CD4-positive, alpha-beta T cell (primary cell): Measurements from ENCODE around the gene CDH13. TPM values are rescaled to one million over a fixed set of nuclear protein-coding genes. Genes with fewer than 3 reads are reported as not detected.

Experiments
- ATAC-seq: fragments of 200-7000 bp; cut with Tn5 transposase; one replicate; pipeline ENCODE4 v1.10.0; 2022; ENCODE audit warnings: mild to moderate bottlenecking; ENCODE audit not compliant: poor library complexity
- CTCF ChIA-PET: fragments of 350-600 bp; sonication (Branson Sonifier 250); formaldehyde crosslinking; loops from one replicate; lab custom pipeline; 2021; ENCODE audit warnings: antibody characterized with exemption, inconsistent platforms; lab: Charles Lee
- POLR2A ChIA-PET: fragments of 350-600 bp; sonication (Branson Sonifier 250); formaldehyde crosslinking; loops from one replicate; lab custom pipeline; 2021; ENCODE audit warnings: antibody characterized with exemption, inconsistent platforms; lab: Charles Lee
- DNase-seq, 14 experiments: peaks; one replicate each; pipeline ENCODE4 v3.0.0-alpha.2; 2013 to 2020; ENCODE audit warnings: mixed read lengths in 2 of 14
- H3K27ac ChIP-seq, 2 donors: one replicate each; pipeline versions ENCODE4 v1.5.1 to v1.7.0; 2013; ENCODE audit warnings: low read length in 2 of 2, low read depth in 1 of 2, mild to moderate bottlenecking in 1 of 2
- H3K27me3 ChIP-seq, 2 experiments: 1 replicate in 1 of 2; 2 replicates in 1 of 2; pipeline versions ENCODE4 v1.6.1 to v1.7.0; 2013; ENCODE audit warnings: low read length in 2 of 2, control low read depth in 1 of 2, mild to moderate bottlenecking in 1 of 2, moderate library complexity in 1 of 2; ENCODE audit not compliant: insufficient read depth in 2 of 2, control insufficient read depth in 1 of 2
- H3K36me3 ChIP-seq: one replicate; pipeline ENCODE4 v1.6.1; 2013; ENCODE audit warnings: low read length, control low read depth; ENCODE audit not compliant: insufficient read depth
- H3K4me1 ChIP-seq: one replicate; pipeline ENCODE4 v1.6.1; 2013; ENCODE audit warnings: low read length, control low read depth; ENCODE audit not compliant: insufficient read depth
- H3K4me3 ChIP-seq: one replicate; pipeline ENCODE4 v1.5.1; 2013; ENCODE audit warnings: mild to moderate bottlenecking, low read length, moderate library complexity
- H3K9me3 ChIP-seq, 2 experiments: 1 replicate in 1 of 2; 2 replicates in 1 of 2; pipeline versions ENCODE4 v1.6.1 to v1.7.0; 2013; ENCODE audit warnings: low read length in 2 of 2, mild to moderate bottlenecking in 2 of 2, control low read depth in 1 of 2, moderate library complexity in 1 of 2; ENCODE audit not compliant: control insufficient read depth in 1 of 2, insufficient read depth in 1 of 2
- H3K27ac Mint-ChIP-seq: one replicate; pipeline ENCODE4 v1.8.0; 2020; ENCODE audit warnings: mixed read lengths
- H3K27me3 Mint-ChIP-seq: one replicate; pipeline ENCODE4 v1.8.0; 2021; ENCODE audit warnings: mixed read lengths
- H3K36me3 Mint-ChIP-seq: one replicate; pipeline ENCODE4 v1.8.0; 2021; ENCODE audit warnings: low read depth, mixed read lengths
- H3K4me1 Mint-ChIP-seq: one replicate; pipeline ENCODE4 v1.8.0; 2021; ENCODE audit warnings: low read depth, mixed read lengths
- H3K4me3 Mint-ChIP-seq: one replicate; pipeline ENCODE4 v1.8.0; 2020; ENCODE audit warnings: mild to moderate bottlenecking, mixed read lengths
- H3K9me3 Mint-ChIP-seq: one replicate; pipeline ENCODE4 v1.8.0; 2020; ENCODE audit warnings: mixed read lengths
- CTCF ChIP-seq: fragments of 200-600 bp; IDR thresholded peaks from one replicate; pipeline ENCODE4 v1.8.0; 2022; ENCODE audit warnings: antibody characterized with exemption, mild to moderate bottlenecking
- intact Hi-C, 2 experiments: fragments of 100-400 bp; cut with DNase I in 1 of 2; cut with micrococcal nuclease in 1 of 2; formaldehyde crosslinking; loops; one replicate each; pipeline versions ENCODE4 v1.15.1 to v1.9.0; 2023 to 2025; cut with DNase I, micrococcal nuclease
- total RNA-seq, 174 experiments: library from RNA in 2 of 174; stranded (reverse) in 2 of 174; gene quantifications; one replicate each; pipeline ENCODE4 v1.2.3 and lab custom pipeline; 2021 to 2026

Gene CDH13
- total RNA-seq, 2 experiments from 2014 or later: not detected

- H3K27ac Mint-ChIP-seq: no peak overlapping the region
- H3K27me3 Mint-ChIP-seq: peaks cover 8% of the 10 kb centered on the region
- Histone ChIP-seq H3K36me3 (no peaks in the 10 kb centered on the region), H3K27me3 (peaks cover 0 to 3% of the 10 kb centered on the region in 2 experiments), H3K27ac (no peak overlapping the region), H3K4me3 (no peak overlapping the region), H3K4me1 (no peaks in the 10 kb centered on the region), H3K9me3 (no peaks in the 10 kb centered on the region)
- ChIA-PET CTCF (no interaction called here), POLR2A (no interaction called here)
- no peak for ATAC-seq
- no peak for DNase-seq
- H3K4me1 Mint-ChIP-seq: no peaks in the 10 kb centered on the region
- intact Hi-C loops: no loop called here
- H3K4me3 Mint-ChIP-seq: no peak overlapping the region
- no peaks in the 10 kb centered on the region for H3K36me3 Mint-ChIP-seq
- no peak for TF ChIP-seq CTCF
- H3K9me3 Mint-ChIP-seq: no peaks in the 10 kb centered on the region
Measured at GRCh38 chr16:82609140-82609539, 17.6 kb upstream of the CDH13 start.

GRCh38 chr16:82612263-82612662 lies 14.5 kb upstream of the CDH13 start:
- Mint-ChIP-seq H3K4me1 (no peaks in the 10 kb centered on the region), H3K4me3 (no peak overlapping the region), H3K27me3 (peaks cover 7% of the 10 kb centered on the region), H3K9me3 (no peaks in the 10 kb centered on the region), H3K27ac (no peak overlapping the region), H3K36me3 (no peaks in the 10 kb centered on the region)
- no peak for TF ChIP-seq CTCF
- no peak overlapping the region for H3K4me3 ChIP-seq
- ATAC-seq: no peak
- H3K4me1 ChIP-seq: no peaks in the 10 kb centered on the region
- no peak for DNase-seq
- POLR2A ChIA-PET: no interaction called here
- CTCF ChIA-PET: no interaction called here
- no peaks in the 10 kb centered on the region for H3K9me3 ChIP-seq
- intact Hi-C loops: no loop called here
- H3K27ac ChIP-seq: no peak overlapping the region
- H3K27me3 ChIP-seq: peaks cover 0 to 3% of the 10 kb centered on the region in 2 experiments
- H3K36me3 ChIP-seq: no peaks in the 10 kb centered on the region

GRCh38 chr16:82616356-82616755 lies 10.4 kb upstream of the CDH13 start:
- H3K27me3 ChIP-seq: no peaks in the 10 kb centered on the region
- Mint-ChIP-seq H3K4me1 (no peaks in the 10 kb centered on the region), H3K4me3 (no peak overlapping the region), H3K9me3 (no peaks in the 10 kb centered on the region), H3K36me3 (no peaks in the 10 kb centered on the region), H3K27me3 (peaks cover 25% of the 10 kb centered on the region), H3K27ac (no peak overlapping the region)
- POLR2A ChIA-PET: no interaction called here
- no peaks in the 10 kb centered on the region for H3K4me1 ChIP-seq
- TF ChIP-seq CTCF: no peak
- H3K36me3 ChIP-seq: no peaks in the 10 kb centered on the region
- CTCF ChIA-PET: no interaction called here
- no peak overlapping the region for H3K27ac ChIP-seq
- DNase-seq (no peak), ATAC-seq (no peak)
- H3K9me3 ChIP-seq: no peaks in the 10 kb centered on the region
- intact Hi-C loops: no loop called here
- H3K4me3 ChIP-seq: no peak overlapping the region
